Measurements from ENCODE around the gene SIRT1.

The SIRT1 gene

DNA sequence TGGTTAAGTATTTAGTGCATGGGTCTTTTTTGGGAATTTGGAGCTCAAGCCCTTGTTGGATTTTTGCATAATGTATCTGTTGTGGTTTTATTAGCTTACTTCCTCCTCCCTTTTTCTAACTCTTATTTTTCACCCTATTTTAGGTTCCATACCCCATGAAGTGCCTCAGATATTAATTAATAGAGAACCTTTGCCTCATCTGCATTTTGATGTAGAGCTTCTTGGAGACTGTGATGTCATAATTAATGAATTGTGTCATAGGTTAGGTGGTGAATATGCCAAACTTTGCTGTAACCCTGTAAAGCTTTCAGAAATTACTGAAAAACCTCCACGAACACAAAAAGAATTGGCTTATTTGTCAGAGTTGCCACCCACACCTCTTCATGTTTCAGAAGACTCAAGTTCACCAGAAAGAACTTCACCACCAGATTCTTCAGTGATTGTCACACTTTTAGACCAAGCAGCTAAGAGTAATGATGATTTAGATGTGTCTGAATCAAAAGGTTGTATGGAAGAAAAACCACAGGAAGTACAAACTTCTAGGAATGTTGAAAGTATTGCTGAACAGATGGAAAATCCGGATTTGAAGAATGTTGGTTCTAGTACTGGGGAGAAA is 28.0 kb downstream of the SIRT1 start:
- Mint-ChIP-seq H3K9me3 (no peaks in the 10 kb centered on the region), H3K36me3 (ENCODE audit: low read depth) (peaks cover 95% of the 10 kb centered on the region), H3K27ac (no peak overlapping the region), H3K4me3 (no peak overlapping the region), H3K27me3 (no peaks in the 10 kb centered on the region), H3K4me1 (ENCODE audit: low read depth) (peaks cover 11% of the 10 kb centered on the region)
- intact Hi-C loops (cut with micrococcal nuclease): loop anchor here (10.0 kb wide), 1 partner anchor 432 kb away; no protein-coding TSS in a partner anchor

DNA sequence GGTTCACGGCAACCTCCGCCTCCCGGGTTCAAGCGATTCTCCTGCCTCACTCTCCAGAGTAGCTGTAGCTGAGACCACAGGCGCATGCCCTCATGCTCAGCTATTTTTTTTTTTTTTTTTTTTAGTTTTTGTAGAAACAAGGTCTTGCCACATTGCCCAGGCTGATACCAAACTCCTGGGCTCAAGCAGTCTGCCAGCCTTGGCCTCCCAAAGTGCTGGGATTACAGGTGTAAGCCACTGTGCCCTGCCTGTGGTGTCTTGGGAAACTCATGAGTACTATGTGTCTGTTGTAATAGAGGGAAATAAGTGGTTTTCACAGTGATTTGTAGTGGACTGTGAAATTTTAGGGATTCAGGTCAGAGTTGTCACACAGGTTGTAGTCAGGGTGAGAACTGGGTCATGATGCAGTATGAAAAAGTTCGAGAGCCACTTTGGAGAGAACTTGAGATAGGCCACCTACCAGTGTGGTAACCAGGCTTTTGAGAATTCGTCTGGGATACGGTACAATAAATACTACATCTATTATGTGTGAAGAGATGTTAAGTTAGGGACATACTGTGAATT is 30.4 kb downstream of the SIRT1 start:
- Mint-ChIP-seq H3K36me3 (ENCODE audit: low read depth) (peaks cover 86% of the 10 kb centered on the region), H3K27ac (no peak overlapping the region)

DNA sequence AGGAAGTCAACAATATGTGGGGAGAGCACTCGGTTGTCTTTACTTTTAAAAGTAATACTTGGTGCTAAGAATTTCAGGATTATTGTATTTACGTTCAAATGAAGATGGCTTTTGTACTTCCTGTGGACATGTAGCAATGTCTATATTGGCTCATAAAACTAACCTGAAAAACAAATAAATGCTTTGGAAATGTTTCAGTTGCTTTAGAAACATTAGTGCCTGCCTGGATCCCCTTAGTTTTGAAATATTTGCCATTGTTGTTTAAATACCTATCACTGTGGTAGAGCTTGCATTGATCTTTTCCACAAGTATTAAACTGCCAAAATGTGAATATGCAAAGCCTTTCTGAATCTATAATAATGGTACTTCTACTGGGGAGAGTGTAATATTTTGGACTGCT is 32.7 kb downstream of the SIRT1 start:
- intact Hi-C loops (cut with micrococcal nuclease): loop anchor here (10.0 kb wide), 1 partner anchor 428 kb away; no protein-coding TSS in a partner anchor

More for the DNA sequence above, 30.4 kb downstream of the SIRT1 start:
- Mint-ChIP-seq H3K4me1 (ENCODE audit: low read depth) (peaks cover 11% of the 10 kb centered on the region), H3K27me3 (no peaks in the 10 kb centered on the region), H3K9me3 (no peaks in the 10 kb centered on the region), H3K4me3 (no peak overlapping the region)
- intact Hi-C loops (cut with micrococcal nuclease): loop anchor here (10.0 kb wide), 1 partner anchor 430 kb away; no protein-coding TSS in a partner anchor

DNA sequence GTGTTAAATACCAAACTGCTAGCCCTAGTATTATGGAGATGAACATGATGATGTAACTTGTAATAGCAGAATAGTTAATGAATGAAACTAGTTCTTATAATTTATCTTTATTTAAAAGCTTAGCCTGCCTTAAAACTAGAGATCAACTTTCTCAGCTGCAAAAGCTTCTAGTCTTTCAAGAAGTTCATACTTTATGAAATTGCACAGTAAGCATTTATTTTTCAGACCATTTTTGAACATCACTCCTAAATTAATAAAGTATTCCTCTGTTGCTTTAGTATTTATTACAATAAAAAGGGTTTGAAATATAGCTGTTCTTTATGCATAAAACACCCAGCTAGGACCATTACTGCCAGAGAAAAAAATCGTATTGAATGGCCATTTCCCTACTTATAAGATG is 33.2 kb downstream of the SIRT1 start:
- Mint-ChIP-seq H3K4me1 (ENCODE audit: low read depth) (peaks cover 10% of the 10 kb centered on the region), H3K27ac (no peak overlapping the region), H3K36me3 (ENCODE audit: low read depth) (peaks cover 70% of the 10 kb centered on the region), H3K27me3 (no peaks in the 10 kb centered on the region), H3K4me3 (no peak overlapping the region), H3K9me3 (no peaks in the 10 kb centered on the region)
- intact Hi-C loops (cut with micrococcal nuclease): loop anchor here (10.0 kb wide), 1 partner anchor 427 kb away; no protein-coding TSS in a partner anchor

More for the DNA sequence above, 32.7 kb downstream of the SIRT1 start:
- H3K4me3 Mint-ChIP-seq: no peak overlapping the region
- peaks cover 11% of the 10 kb centered on the region for H3K4me1 Mint-ChIP-seq (ENCODE audit: low read depth)
- no peaks in the 10 kb centered on the region for H3K9me3 Mint-ChIP-seq
- peaks cover 73% of the 10 kb centered on the region for H3K36me3 Mint-ChIP-seq (ENCODE audit: low read depth)
- H3K27ac Mint-ChIP-seq: no peak overlapping the region
- no peaks in the 10 kb centered on the region for H3K27me3 Mint-ChIP-seq

DNA sequence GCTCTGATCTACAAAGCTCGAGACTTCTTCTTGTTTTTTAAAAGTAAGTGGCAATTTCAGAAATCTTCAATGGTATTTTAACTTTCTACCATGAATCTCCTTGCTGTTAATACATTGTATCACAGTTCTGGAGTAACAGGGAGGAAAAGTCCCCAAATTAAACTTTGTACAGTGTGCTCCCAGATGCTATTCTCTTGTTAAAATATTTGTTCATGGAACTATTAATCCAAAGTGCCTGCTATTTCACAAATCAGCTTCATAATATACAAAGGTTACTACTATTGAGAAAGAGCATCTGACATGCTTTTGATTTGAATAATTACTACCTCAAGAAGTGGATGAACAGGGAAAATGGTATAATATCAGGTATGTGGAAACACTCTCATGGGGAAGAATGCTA is 36.6 kb downstream of the SIRT1 start:
- Mint-ChIP-seq H3K4me1 (ENCODE audit: low read depth) (no peaks in the 10 kb centered on the region), H3K4me3 (no peak overlapping the region), H3K36me3 (ENCODE audit: low read depth) (peaks cover 59% of the 10 kb centered on the region), H3K27ac (no peak overlapping the region), H3K27me3 (no peaks in the 10 kb centered on the region), H3K9me3 (no peaks in the 10 kb centered on the region)
- intact Hi-C loops (cut with micrococcal nuclease): no loop called here

DNA sequence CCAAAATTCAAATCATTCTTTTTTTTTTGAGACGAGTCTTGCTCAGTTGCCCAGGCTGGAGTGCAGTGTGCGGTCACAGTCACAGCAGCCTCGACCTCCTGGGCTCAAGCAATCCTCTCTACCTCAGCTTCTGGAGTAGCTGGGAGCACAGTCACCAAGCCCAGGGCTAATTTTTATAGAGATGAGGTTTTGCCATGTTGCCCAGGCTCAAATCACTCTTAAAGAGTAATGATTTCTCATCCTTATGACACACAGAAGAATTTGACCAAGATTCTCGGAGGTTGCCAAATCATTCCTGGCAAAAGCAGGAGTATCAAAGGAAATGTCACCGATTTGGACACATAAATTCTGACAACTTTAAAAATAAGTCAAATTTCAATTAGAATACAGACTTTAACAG is 39.1 kb downstream of the SIRT1 start:
- Mint-ChIP-seq H3K27ac (no peak overlapping the region), H3K4me1 (ENCODE audit: low read depth) (no peaks in the 10 kb centered on the region), H3K9me3 (no peaks in the 10 kb centered on the region), H3K36me3 (ENCODE audit: low read depth) (peaks cover 65% of the 10 kb centered on the region), H3K27me3 (no peaks in the 10 kb centered on the region), H3K4me3 (no peak overlapping the region)
- intact Hi-C loops (cut with micrococcal nuclease): no loop called here

DNA sequence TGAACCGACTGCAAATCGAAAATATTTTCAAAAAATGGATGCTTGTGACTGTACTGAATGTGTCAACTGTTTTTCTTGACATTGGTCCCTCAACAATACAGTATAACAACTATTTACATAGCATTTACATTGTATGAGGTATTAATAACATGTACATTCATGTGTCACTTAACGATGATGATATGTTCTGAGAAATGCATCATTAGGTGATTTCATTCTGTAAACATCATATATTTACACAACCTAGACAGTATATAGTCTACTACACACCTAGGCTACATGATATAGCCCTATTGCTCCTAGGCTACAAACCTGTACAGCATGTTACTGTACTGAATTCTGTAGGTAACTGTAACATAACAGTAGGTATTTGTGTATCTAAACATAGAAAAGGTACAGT is 39.7 kb downstream of the SIRT1 start:
- intact Hi-C loops (cut with micrococcal nuclease): no loop called here
- Mint-ChIP-seq H3K36me3 (ENCODE audit: low read depth) (peaks cover 65% of the 10 kb centered on the region), H3K27me3 (no peaks in the 10 kb centered on the region), H3K27ac (no peak overlapping the region), H3K4me1 (ENCODE audit: low read depth) (no peaks in the 10 kb centered on the region), H3K9me3 (no peaks in the 10 kb centered on the region), H3K4me3 (no peak overlapping the region)

DNA sequence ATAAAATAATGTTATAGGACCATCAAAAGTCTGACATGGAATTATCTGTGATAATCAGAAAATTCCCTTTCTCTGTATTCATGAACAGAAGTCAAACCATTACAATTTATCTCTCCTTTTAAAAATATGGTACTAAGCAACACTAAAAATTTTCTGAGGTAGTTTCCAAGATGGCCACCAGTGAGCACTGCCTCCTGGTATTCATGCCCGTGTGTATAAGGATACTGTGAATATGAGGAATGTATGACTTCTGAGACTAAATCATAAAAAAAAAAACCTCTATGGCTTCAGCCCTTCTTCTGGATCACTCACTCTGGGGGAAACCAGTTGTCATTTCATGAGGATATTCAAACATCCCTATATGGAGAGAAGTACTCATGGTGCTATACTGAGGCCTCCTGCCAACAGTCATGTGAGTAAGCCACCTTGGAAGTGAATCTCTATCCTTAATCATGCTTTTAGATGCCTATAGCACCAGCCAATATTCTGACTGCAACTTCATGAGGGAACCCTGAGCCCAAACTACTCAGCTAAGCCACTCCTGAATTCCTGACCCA is 41.1 kb downstream of the SIRT1 start:
- no peaks in the 10 kb centered on the region for H3K4me1 Mint-ChIP-seq (ENCODE audit: low read depth)
- no peaks in the 10 kb centered on the region for H3K9me3 Mint-ChIP-seq
- intact Hi-C loops (cut with micrococcal nuclease): no loop called here
- peaks cover 65% of the 10 kb centered on the region for H3K36me3 Mint-ChIP-seq (ENCODE audit: low read depth)
- no peak overlapping the region for H3K4me3 Mint-ChIP-seq
- H3K27ac Mint-ChIP-seq: no peak overlapping the region
- no peaks in the 10 kb centered on the region for H3K27me3 Mint-ChIP-seq

DNA sequence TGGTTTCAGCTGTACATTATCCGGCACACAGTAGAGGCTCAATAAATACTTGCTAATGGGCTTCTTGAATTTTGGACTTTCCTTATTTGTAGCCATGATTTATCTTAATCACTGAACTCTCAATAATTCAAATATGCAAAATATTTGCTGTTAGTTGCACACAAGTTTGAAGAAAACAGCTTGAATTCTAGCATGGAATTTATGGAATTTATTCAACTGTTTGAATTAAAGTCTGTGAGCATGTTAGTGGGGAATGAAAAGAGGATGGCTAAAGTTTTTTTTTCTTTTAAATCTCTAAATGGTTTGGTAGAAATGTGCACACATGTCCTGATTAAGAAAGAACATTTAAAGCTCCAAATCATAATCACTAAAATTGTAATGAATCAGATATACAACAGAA is 42.5 kb downstream of the SIRT1 start:
- no peak overlapping the region for H3K27ac Mint-ChIP-seq
- intact Hi-C loops (cut with micrococcal nuclease): no loop called here
- no peaks in the 10 kb centered on the region for H3K4me1 Mint-ChIP-seq (ENCODE audit: low read depth)
- no peaks in the 10 kb centered on the region for H3K9me3 Mint-ChIP-seq
- H3K27me3 Mint-ChIP-seq: no peaks in the 10 kb centered on the region
- no peak overlapping the region for H3K4me3 Mint-ChIP-seq
- H3K36me3 Mint-ChIP-seq (ENCODE audit: low read depth): peaks cover 77% of the 10 kb centered on the region

DNA sequence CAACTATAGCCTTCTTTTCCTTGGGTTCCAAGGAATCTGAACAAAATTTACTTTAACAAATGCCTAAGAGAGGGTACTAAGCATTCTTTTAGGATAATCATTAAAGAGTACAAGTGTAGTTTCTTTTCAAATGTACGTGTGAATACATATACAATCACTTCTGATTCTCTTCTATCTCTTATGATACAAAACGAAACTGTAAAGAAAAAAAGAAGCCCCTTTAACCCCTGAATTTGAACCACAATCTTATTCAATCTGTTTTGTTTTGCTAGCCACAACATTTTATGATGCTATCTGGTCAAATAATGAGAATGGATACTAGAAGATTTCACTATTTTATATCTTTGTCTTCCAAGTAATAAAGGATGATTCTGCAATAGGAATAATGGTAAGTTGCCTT is 48.7 kb downstream of the SIRT1 start:
- no peaks in the 10 kb centered on the region for H3K27me3 Mint-ChIP-seq
- intact Hi-C loops (cut with micrococcal nuclease): no loop called here
- peaks cover 27% of the 10 kb centered on the region for H3K4me1 Mint-ChIP-seq (ENCODE audit: low read depth)
- H3K27ac Mint-ChIP-seq: peak overlapping the region; percentile 98
- no peak overlapping the region for H3K4me3 Mint-ChIP-seq
- H3K9me3 Mint-ChIP-seq: no peaks in the 10 kb centered on the region
- peaks cover 67% of the 10 kb centered on the region for H3K36me3 Mint-ChIP-seq (ENCODE audit: low read depth)

DNA sequence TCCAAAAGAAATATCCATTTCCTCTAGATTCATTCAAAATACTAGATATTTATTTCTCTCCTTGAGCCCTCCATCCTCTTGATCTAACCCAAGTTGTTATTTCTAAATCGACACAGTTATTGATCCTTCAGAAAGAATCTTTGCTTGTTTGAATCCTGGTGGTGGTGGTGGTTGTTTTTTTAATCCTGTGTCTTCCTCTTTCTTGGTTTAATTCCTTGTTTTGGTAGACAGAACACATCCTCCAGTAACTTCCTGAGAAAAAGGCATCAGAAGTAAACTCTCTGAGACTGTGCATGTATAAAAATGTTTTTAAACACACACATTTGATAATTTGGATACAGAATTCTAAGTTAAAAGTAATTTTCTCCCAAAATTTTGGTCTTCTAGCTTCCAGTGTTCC is 49.9 kb downstream of the SIRT1 start:
- intact Hi-C loops (cut with micrococcal nuclease): no loop called here
- peak overlapping the region; percentile 98 for H3K27ac Mint-ChIP-seq
- H3K4me1 Mint-ChIP-seq (ENCODE audit: low read depth): peaks cover 27% of the 10 kb centered on the region
- H3K36me3 Mint-ChIP-seq (ENCODE audit: low read depth): peaks cover 65% of the 10 kb centered on the region
- no peaks in the 10 kb centered on the region for H3K27me3 Mint-ChIP-seq
- H3K4me3 Mint-ChIP-seq: peak overlapping the region; percentile 73
- no peaks in the 10 kb centered on the region for H3K9me3 Mint-ChIP-seq

DNA sequence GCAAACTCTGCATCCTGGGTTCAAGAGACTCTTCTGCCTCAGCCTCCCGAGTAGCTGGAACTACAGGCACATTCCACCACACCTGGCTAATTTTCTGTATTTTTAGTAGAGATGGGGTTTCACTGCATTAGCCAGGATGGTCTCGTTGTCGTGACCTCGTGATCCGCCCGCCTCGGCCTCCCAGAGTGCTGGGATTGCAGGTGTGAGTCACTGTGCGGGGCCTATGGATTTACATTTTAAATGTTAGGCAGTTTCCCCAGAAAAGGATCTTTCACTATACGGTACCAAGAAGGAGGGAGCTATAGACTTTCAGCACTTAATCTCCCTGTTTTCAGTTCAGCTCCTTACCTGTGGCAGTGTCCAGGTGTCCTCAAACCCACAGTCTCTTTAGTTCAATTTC is 50.8 kb downstream of the SIRT1 start:
- H3K4me1 Mint-ChIP-seq (ENCODE audit: low read depth): peaks cover 27% of the 10 kb centered on the region
- no peaks in the 10 kb centered on the region for H3K27me3 Mint-ChIP-seq
- no peaks in the 10 kb centered on the region for H3K9me3 Mint-ChIP-seq
- no peak overlapping the region for H3K4me3 Mint-ChIP-seq
- intact Hi-C loops (cut with micrococcal nuclease): no loop called here
- H3K36me3 Mint-ChIP-seq (ENCODE audit: low read depth): peaks cover 56% of the 10 kb centered on the region
- peak overlapping the region; percentile 98 for H3K27ac Mint-ChIP-seq

DNA sequence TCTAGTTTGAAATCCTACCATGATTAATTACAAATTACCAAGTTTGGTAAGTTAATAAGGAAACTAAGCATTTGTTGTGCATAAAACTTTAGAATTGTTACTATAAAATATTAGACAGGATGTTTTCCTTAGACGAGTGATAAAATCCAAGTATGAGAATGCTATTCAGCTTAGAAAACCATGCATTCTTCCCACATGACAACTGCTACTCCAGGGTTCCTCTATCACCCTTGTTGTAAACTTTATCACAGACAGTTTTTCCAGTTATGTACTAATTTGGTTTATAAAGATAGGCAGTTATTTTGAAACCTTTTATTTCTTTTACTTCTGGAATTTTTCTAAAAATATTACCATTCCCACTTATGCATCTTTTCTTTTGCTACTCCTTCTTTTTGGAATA is 52.0 kb downstream of the SIRT1 start:
- peaks cover 27% of the 10 kb centered on the region for H3K4me1 Mint-ChIP-seq (ENCODE audit: low read depth)
- intact Hi-C loops (cut with micrococcal nuclease): no loop called here
- H3K9me3 Mint-ChIP-seq: no peaks in the 10 kb centered on the region
- no peak overlapping the region for H3K27ac Mint-ChIP-seq
- H3K36me3 Mint-ChIP-seq (ENCODE audit: low read depth): peaks cover 52% of the 10 kb centered on the region
- H3K27me3 Mint-ChIP-seq: no peaks in the 10 kb centered on the region
- H3K4me3 Mint-ChIP-seq: no peak overlapping the region

DNA sequence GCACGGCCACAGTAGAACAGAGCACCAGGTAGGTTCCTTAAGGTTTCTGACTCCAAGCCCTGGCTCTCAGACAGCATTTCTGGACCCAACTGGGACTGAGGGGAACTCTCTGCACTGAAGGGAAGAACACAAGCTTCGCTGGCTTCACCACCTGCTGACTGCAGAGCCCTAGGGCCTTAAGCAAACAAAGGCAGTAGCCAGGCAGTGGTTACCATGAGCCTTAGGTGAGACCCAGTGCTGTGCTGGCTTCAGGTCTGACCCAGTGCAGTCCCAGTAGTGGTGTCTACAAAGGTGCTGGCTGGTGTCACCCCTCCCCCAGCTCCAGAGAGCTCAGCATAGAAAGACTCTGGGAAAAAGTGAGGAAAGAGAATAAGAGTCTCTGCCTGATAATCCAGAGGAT is 59.5 kb downstream of the SIRT1 start:
- Mint-ChIP-seq H3K4me3 (no peak overlapping the region), H3K36me3 (ENCODE audit: low read depth) (peaks cover 72% of the 10 kb centered on the region), H3K27ac (no peak overlapping the region), H3K27me3 (no peaks in the 10 kb centered on the region), H3K9me3 (peaks cover 5% of the 10 kb centered on the region), H3K4me1 (ENCODE audit: low read depth) (no peaks in the 10 kb centered on the region)
- intact Hi-C loops (cut with micrococcal nuclease): no loop called here
